K562 (cell line): ENCODE measurements around the gene KRT77. TPM values are rescaled to one million over a fixed set of nuclear protein-coding genes. Genes with fewer than 3 reads are reported as not detected.

Experiments
- ATAC-seq: fragments of 200-7000 bp; cut with Tn5 transposase; 3 replicates; pipeline ENCODE4 v1.9.1; 2020; ENCODE audit warnings: moderate library complexity
- BruUV-seq: library from RNA; stranded (reverse); fragments of 400-500 nt; replicated peaks from 2 replicates; lab custom pipeline; 2021; lab: Mats Ljungman, UMichigan
- CTCF ChIA-PET: fragments of 300-600 bp; formaldehyde crosslinking; extraction: SDS; loops from one replicate; lab custom pipeline; 2021; ENCODE audit warnings: low intra/inter-chr PET ratio; lab: Yijun Ruan, JAX
- POLR2A ChIA-PET: fragments of 300-600, 350-650 bp; sonication (Branson Sonifier 250); formaldehyde crosslinking; extraction: SDS; loops from one replicate; lab custom pipeline; 2021; ENCODE audit warnings: antibody characterized with exemption, inconsistent platforms; lab: Yijun Ruan, JAX
- DNase-seq, 4 experiments: peaks; one replicate each; pipeline versions ENCODE4 v3.0.0 to v3.0.0-alpha.2; 2011 to 2018; ENCODE audit warnings: low spot score in 3 of 4, mixed read lengths in 3 of 4; ENCODE audit errors: extremely low read depth in 1 of 4
- FAIRE-seq: peaks from 2 replicates; lab custom pipeline; 2011; peaks lifted over from hg19 to GRCh38; lab: Jason Lieb, UNC
- H2AFZ ChIP-seq: 2 replicates; pipeline ENCODE4 v1.6.0; 2011; ENCODE audit warnings: low read depth, low read length, control low read depth, inconsistent platforms
- H3K27ac ChIP-seq: fragments of 200-600 bp; 3 replicates; pipeline ENCODE4 v1.8.0; 2011; ENCODE audit warnings: low read depth, mild to moderate bottlenecking, control low read depth, inconsistent platforms, low read length, moderate library complexity, mixed read lengths; ENCODE audit errors: extremely low read depth
- H3K27me3 ChIP-seq, 2 experiments: fragments of 300-600 bp in 1 of 2; 2 replicates in 1 of 2; 3 replicates in 1 of 2; pipeline versions ENCODE4 v1.6.0 to v1.8.0; 2011; ENCODE audit warnings: inconsistent platforms in 2 of 2, low read length in 2 of 2, mild to moderate bottlenecking in 1 of 2, mixed read lengths in 1 of 2, moderate library complexity in 1 of 2; ENCODE audit not compliant: control insufficient read depth in 2 of 2, insufficient read depth in 2 of 2
- H3K36me3 ChIP-seq: fragments of 300-600 bp; 3 replicates; pipeline ENCODE4 v1.8.0; 2011; ENCODE audit warnings: mild to moderate bottlenecking, low read length, inconsistent platforms; ENCODE audit not compliant: control insufficient read depth, insufficient read depth
- H3K4me1 ChIP-seq, 2 experiments: fragments of 200-600 bp in 1 of 2; replicated peaks in 1 of 2; 2 replicates in 1 of 2; 3 replicates in 1 of 2; pipeline versions ENCODE4 v1.5.1 to v1.8.0; 2011; ENCODE audit warnings: inconsistent platforms in 2 of 2, low read length in 2 of 2, mild to moderate bottlenecking in 1 of 2, mixed read lengths in 1 of 2, moderate library complexity in 1 of 2; ENCODE audit not compliant: control insufficient read depth in 2 of 2, insufficient read depth in 2 of 2
- H3K4me2 ChIP-seq: 2 replicates; pipeline ENCODE4 v1.6.1; 2011; ENCODE audit warnings: low read length, control low read depth, inconsistent platforms, mixed read lengths; ENCODE audit not compliant: insufficient read depth
- H3K4me3 ChIP-seq: fragments of 200-600 bp; sonication (generic), shearing (Covaris generic); 2 replicates; pipeline ENCODE4 v1.5.1; 2016; ENCODE audit warnings: control low read depth, inconsistent platforms
- H3K79me2 ChIP-seq: fragments of 200-600 bp; 3 replicates; pipeline ENCODE4 v1.8.0; 2011; ENCODE audit warnings: low read length, inconsistent platforms; ENCODE audit not compliant: control insufficient read depth, insufficient read depth
- H3K9ac ChIP-seq, 2 experiments: 2 replicates each; pipeline versions ENCODE4 v1.6.0 to v1.6.1; 2011; ENCODE audit warnings: low read depth in 2 of 2, low read length in 2 of 2, control low read depth in 1 of 2, inconsistent platforms in 1 of 2, mild to moderate bottlenecking in 1 of 2, mixed read lengths in 1 of 2; ENCODE audit not compliant: insufficient read depth in 1 of 2
- H3K9me1 ChIP-seq: one replicate; pipeline ENCODE4 v1.6.0; 2011; ENCODE audit warnings: inconsistent platforms, mild to moderate bottlenecking, low read length, moderate library complexity; ENCODE audit not compliant: control insufficient read depth, insufficient read depth
- H3K9me3 ChIP-seq: replicated peaks from 2 replicates; pipeline ENCODE4 v1.5.1; 2011; ENCODE audit warnings: low read depth, low read length, inconsistent platforms; ENCODE audit not compliant: control insufficient read depth, insufficient read depth
- H4K20me1 ChIP-seq: replicated peaks from 2 replicates; pipeline ENCODE4 v1.6.1; 2011; ENCODE audit warnings: low read length, inconsistent platforms, mixed read lengths; ENCODE audit not compliant: control insufficient read depth, insufficient read depth
- BMI1 ChIP-seq: fragments of 150-350 bp; IDR thresholded peaks from 2 replicates; pipeline ENCODE4 v1.6.1; 2014; ENCODE audit warnings: low read length
- E2F8 ChIP-seq: fragments of 450-650 bp; IDR thresholded peaks from 2 replicates; pipeline ENCODE4 v1.7.1; 2018; ENCODE audit warnings: mild to moderate bottlenecking, low read depth; ENCODE audit not compliant: partially characterized antibody
- MCM3 ChIP-seq: fragments of 450-650 bp; IDR thresholded peaks from 2 replicates; pipeline ENCODE4 v1.6.1; 2016
- MEIS2 ChIP-seq: fragments of 450-650 bp; IDR thresholded peaks from 2 replicates; pipeline ENCODE4 v1.6.1; 2014; ENCODE audit warnings: mild to moderate bottlenecking; ENCODE audit not compliant: partially characterized antibody
- MYC ChIP-seq, 2 experiments: fragments of 250-450 bp in 1 of 2; sonication (Bioruptor Pico) in 1 of 2; IDR thresholded peaks; 2 replicates each; pipeline versions ENCODE4 v1.5.1 to v1.6.1; 2012 to 2021; ENCODE audit warnings: low read depth in 2 of 2, borderline replicate concordance in 1 of 2, improper control_type of control experiment in 1 of 2, low read length in 1 of 2, mild to moderate bottlenecking in 1 of 2, moderate library complexity in 1 of 2
- NFIX ChIP-seq: fragments of 250-450 bp; sonication (Bioruptor Pico); IDR thresholded peaks from 2 replicates; pipeline ENCODE4 v1.4.0; 2020; ENCODE audit warnings: low read depth, mild to moderate bottlenecking, moderate library complexity
- SIN3B ChIP-seq: fragments of 450-650 bp; IDR thresholded peaks from 2 replicates; pipeline ENCODE4 v1.6.1; 2017; ENCODE audit warnings: low read depth, mild to moderate bottlenecking, moderate library complexity
- SRF ChIP-seq, 2 experiments: fragments of 250-450, 450-650 bp in 1 of 2; sonication (Bioruptor Pico) in 1 of 2; sonication (generic) in 1 of 2; formaldehyde crosslinking; IDR thresholded peaks; 2 replicates each; pipeline versions ENCODE4 v1.5.0 to v1.5.1; 2020 to 2022; ENCODE audit warnings: mild to moderate bottlenecking in 1 of 2, missing genetic modification reagents in 1 of 2
- ZC3H4 ChIP-seq: sonication (generic); formaldehyde crosslinking; IDR thresholded peaks from 2 replicates; pipeline ENCODE4 v1.9.0; 2021; ENCODE audit warnings: missing genetic modification reagents, borderline replicate concordance
- ZFP1 ChIP-seq: fragments of 450-650 bp; formaldehyde crosslinking; IDR thresholded peaks from 2 replicates; pipeline ENCODE4 v1.4.0; 2020; ENCODE audit warnings: mild to moderate bottlenecking, mixed read lengths
- ZFP30 ChIP-seq: fragments of 250-450 bp; sonication (Bioruptor Pico); IDR thresholded peaks from 2 replicates; pipeline ENCODE4 v1.8.0; 2022; ENCODE audit warnings: moderate library complexity, mild to moderate bottlenecking, inconsistent platforms, borderline replicate concordance
- ZKSCAN3 ChIP-seq: fragments of 250-450 bp; sonication (Bioruptor Pico); IDR thresholded peaks from 2 replicates; pipeline ENCODE4 v1.4.0; 2020
- WGBS: fragments of 100-300 bp; shearing (Covaris generic); methylation state at CpG from one replicate; pipeline ENCODE4 v1.1.6; 2016; ENCODE audit warnings: low coverage, mixed read lengths; ENCODE audit not compliant: insufficient coverage; ENCODE audit errors: missing lambda C conversion rate; 5-methylcytosine and 5-hydroxymethylcytosine counted together
- in situ Hi-C: fragments of 300-500 bp; cut with MboI; formaldehyde crosslinking; loops from 4 replicates; pipeline ENCODE4 v1.15.0; 2018; ENCODE audit warnings: inconsistent platforms, mixed read lengths
- intact Hi-C: fragments of 100-400 bp; cut with micrococcal nuclease; formaldehyde crosslinking; loops from 2 replicates; pipeline ENCODE4 v1.14.2; 2022
- polyA plus RNA-seq, 8 experiments: library from polyadenylated mRNA; depleted of rRNA in 4 of 8; stranded (reverse) in 5 of 8; unstranded in 3 of 8; fragments of >200 nt; fragmentation: Nextera tagmentation in 2 of 8; fragmentation: Illumina TruSeq in 1 of 8; extraction: Ambion mirVana in 2 of 8; extraction: Trizol in 1 of 8; gene quantifications; 2 replicates each; pipeline versions ENCODE4 v1.2.1 to v1.2.3, GENCODE V29; 2011 to 2014; ENCODE audit warnings: inconsistent platforms in 1 of 8, missing spikeins in 1 of 8
- total RNA-seq, 7 experiments: library from RNA; depleted of rRNA in 6 of 7; stranded (reverse); fragments of >200 nt in 6 of 7; fragmentation: Illumina TruSeq in 2 of 7; extraction: Trizol in 2 of 7; gene quantifications; 2 replicates each; pipeline versions ENCODE4 v1.2.1 to v1.2.3, GENCODE V29; 2011 to 2021; ENCODE audit warnings: low replicate concordance in 1 of 7
- TF ChIP-seq, protein P1 (sequence below): fragments of 450-650 bp; IDR thresholded peaks from 2 replicates; pipeline ENCODE4 v1.6.1; 2018; ENCODE audit not compliant: partially characterized antibody

KRT77 gene
- total and polyA plus RNA-seq, 9 of the 15 experiments (the other 6 are each of a cell fraction or from before 2014, with no cell fraction given) = not detected

DNA sequence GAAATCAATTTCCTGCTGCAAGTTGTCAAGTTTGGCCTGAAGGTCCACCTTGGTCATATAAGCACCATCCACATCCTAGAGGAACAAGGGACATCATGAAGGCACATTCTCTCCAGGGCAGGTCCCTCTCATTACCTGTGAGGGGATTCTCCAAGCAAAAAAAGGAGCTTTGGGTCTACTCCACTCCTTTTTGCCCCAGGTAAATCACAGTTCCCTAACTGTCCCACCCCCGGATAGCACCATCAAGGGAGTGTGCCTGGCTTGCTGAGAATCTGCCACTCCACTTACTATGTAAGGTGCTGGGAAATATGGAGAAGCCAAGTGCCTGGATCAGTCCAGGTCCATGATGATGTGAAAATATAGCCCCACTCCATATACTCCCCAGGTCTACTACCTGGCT, 25.7 kb downstream of the KRT77 start:
- CTCF ChIA-PET = no interaction called here

More for the DNA sequence above, 25.7 kb downstream of the KRT77 start:
- Histone ChIP-seq H3K27ac (no peak overlapping the region), H3K9me1 (no peaks in the 10 kb centered on the region), H3K9ac (no peak overlapping the region), H4K20me1 (no peaks in the 10 kb centered on the region), H3K4me3 (no peak overlapping the region), H2AFZ (no peak overlapping the region), H3K4me2 (no peak overlapping the region), H3K4me1 (peaks cover 0 to 6% of the 10 kb centered on the region in 2 experiments; a peak in 1 of 5 replicates), H3K36me3 (no peaks in the 10 kb centered on the region), H3K9me3 (no peaks in the 10 kb centered on the region), H3K79me2 (no peaks in the 10 kb centered on the region), H3K27me3 (peaks cover 17 to 35% of the 10 kb centered on the region in 2 experiments)
- in situ Hi-C loops = no loop called here
- POLR2A ChIA-PET = interaction anchor here (1.3 kb wide), 1 partner anchor 111 kb away, joined by 4 read pairs; no protein-coding TSS in a partner anchor
- no TSS peak for BruUV-seq
- no peak for TF ChIP-seq BMI1
- no peak for TF ChIP-seq ZFP30 (CRISPR knock-in tag)
- TF ChIP-seq MEIS2 = no peak
- no peak for TF ChIP-seq E2F8
- no peak for TF ChIP-seq SRF (CRISPR knock-in tag; IDR thresholded peaks at IDR 0.05)
- TF ChIP-seq, protein P1, sequence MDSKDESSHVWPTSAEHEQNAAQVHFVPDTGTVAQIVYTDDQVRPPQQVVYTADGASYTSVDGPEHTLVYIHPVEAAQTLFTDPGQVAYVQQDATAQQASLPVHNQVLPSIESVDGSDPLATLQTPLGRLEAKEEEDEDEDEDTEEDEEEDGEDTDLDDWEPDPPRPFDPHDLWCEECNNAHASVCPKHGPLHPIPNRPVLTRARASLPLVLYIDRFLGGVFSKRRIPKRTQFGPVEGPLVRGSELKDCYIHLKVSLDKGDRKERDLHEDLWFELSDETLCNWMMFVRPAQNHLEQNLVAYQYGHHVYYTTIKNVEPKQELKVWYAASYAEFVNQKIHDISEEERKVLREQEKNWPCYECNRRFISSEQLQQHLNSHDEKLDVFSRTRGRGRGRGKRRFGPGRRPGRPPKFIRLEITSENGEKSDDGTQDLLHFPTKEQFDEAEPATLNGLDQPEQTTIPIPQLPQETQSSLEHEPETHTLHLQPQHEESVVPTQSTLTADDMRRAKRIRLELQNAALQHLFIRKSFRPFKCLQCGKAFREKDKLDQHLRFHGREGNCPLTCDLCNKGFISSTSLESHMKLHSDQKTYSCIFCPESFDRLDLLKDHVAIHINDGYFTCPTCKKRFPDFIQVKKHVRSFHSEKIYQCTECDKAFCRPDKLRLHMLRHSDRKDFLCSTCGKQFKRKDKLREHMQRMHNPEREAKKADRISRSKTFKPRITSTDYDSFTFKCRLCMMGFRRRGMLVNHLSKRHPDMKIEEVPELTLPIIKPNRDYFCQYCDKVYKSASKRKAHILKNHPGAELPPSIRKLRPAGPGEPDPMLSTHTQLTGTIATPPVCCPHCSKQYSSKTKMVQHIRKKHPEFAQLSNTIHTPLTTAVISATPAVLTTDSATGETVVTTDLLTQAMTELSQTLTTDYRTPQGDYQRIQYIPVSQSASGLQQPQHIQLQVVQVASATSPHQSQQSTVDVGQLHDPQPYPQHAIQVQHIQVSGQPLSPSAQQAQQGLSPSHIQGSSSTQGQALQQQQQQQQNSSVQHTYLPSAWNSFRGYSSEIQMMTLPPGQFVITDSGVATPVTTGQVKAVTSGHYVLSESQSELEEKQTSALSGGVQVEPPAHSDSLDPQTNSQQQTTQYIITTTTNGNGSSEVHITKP = no peak
- no peak for TF ChIP-seq MYC (IDR thresholded peaks at IDR 0.05; ENCODE audit: low read depth, low read length)
- TF ChIP-seq MYC (CRISPR knock-in tag; IDR thresholded peaks at IDR 0.05; ENCODE audit: borderline replicate concordance, low read depth) = no peak
- TF ChIP-seq ZC3H4 (CRISPR knock-in tag) = no peak
- TF ChIP-seq ZFP1 = no peak
- no peak for TF ChIP-seq ZKSCAN3 (CRISPR knock-in tag)
- no peak for TF ChIP-seq NFIX (CRISPR knock-in tag)
- no peak for TF ChIP-seq SIN3B
- TF ChIP-seq MCM3 = no peak
- 0% methylated on average over 1 of the region's 1 CpG for WGBS
- FAIRE-seq (no peak), ATAC-seq (no peak), DNase-seq (no peak)
- intact Hi-C loops = no loop called here
